ENCODE data around the gene ALDH4A1. TPM values are rescaled to one million over a fixed set of nuclear protein-coding genes. Genes with fewer than 3 reads are reported as not detected.

ALDH4A1 gene
- total RNA-seq (2022; extraction: Qiagen RNA extraction), result 10.1 to 14.9 TPM (median 14.5 TPM) in 5 replicates

DNA sequence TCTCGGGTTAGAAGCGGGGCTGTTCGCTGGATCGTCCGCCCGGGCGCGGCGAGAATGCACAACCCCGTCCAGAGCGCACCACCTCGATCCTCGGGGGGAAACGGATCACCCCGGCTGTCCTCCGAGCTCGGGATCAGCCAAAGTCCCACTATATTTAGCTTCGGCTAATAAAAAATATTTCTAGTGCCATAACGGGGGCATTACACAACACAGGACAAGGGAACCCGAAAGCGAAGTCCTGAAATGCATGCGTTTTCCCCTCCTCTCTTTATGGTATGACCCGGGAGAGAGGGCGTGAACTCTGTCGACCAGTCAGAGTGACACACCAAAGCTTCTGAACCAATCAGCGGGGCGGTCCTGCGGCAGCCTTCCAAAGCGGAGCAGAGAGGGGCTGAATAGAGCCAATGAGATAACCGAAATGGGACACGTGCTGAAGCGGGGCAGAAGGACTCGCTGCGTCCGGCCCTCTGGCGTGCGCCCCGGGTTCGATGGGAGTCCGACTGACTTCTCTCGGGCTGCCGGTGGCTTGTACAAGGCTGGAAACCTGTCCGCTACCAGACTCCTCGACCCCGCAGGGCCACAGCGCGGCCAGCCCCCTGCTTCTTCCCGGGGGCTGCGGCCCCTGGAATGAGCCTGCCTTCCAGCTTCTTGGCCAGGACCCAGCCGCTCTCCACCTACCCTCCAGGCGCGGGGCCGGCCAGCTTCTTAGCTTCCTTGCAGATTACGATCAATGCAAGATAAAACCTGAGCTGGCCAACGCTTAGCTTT is at the start of gene ALDH4A1:
TSS of gene ALDH4A1 (minus strand) at position 33 of the 768 bp plus-strand sequence. CDS start at position 1, 32 bp downstream.

GRCh38 chr1:18859560-18859959 is 42.8 kb downstream of the ALDH4A1 start, which contains the start of gene TAS1R2:
Gene TAS1R2 (minus strand): TSS chr1:18859660. CDS start chr1:18859660, 0 bp downstream.

Other genes starting within 250 kb of the ALDH4A1 start
- not detected in 5 replicates for gene TAS1R2, start 42.9 kb downstream of the ALDH4A1 start, total RNA-seq (2022; extraction: Qiagen RNA extraction)
- gene IFFO2, start 54.1 kb upstream of the ALDH4A1 start, total RNA-seq (2022; extraction: Qiagen RNA extraction), result 11.0 to 17.6 TPM (median 14.0 TPM) in 5 replicates